ENCODE results near the gene PRSS35. TPM values are rescaled to one million over a fixed set of nuclear protein-coding genes. Genes with fewer than 3 reads are reported as not detected.
"Not testable (repeated sequence)": the region's sequence is repeated elsewhere in the genome, so short reads cannot be mapped to it uniquely, and the experiment has no call there.

The PRSS35 gene
- total and polyA plus RNA-seq, 8 donors = 0.08 to 6.4 (median 0.22) TPM; not detected in 4

DNA sequence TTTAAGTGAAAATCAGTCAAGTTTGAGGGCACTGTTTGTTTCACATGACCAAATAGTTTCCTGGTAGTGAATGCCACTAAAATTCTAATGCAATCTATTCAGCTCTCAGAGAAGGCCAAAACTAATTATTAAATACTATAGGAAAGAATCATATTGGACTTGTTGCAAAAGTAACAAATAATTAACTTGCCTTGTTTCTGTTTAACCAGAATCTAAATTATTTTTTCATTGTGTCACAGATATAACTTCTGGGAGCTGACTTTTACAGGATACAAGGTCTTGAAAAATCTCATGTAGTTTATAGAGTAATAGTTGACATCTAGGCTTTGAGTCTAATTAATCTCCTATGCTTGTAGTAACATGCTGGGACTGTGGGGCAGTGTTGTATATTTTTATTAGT lies 44.5 kb downstream of the PRSS35 start:
- Histone ChIP-seq H3K27ac (no peak overlapping the region), H3K36me3 (no peaks in the 10 kb centered on the region), H3K4me3 (no peak overlapping the region), H3K27me3 (no peaks in the 10 kb centered on the region), H3K4me1 (no peaks in the 10 kb centered on the region), H3K9me3 (peaks cover 0 to 4% (median 0%) of the 10 kb centered on the region in 4 donors)
- TF ChIP-seq EP300 (IDR thresholded peaks at IDR 0.05) (no peak), POLR2AphosphoS5 (IDR thresholded peaks at IDR 0.05) (no peak), CTCF (IDR thresholded peaks at IDR 0.05) (no peak), POLR2A (IDR thresholded peaks at IDR 0.05) (no peak)
- no peak for DNase-seq
- intact Hi-C loops (cut with DNase I; ENCODE audit: low total_unique reads) = no loop called here

DNA sequence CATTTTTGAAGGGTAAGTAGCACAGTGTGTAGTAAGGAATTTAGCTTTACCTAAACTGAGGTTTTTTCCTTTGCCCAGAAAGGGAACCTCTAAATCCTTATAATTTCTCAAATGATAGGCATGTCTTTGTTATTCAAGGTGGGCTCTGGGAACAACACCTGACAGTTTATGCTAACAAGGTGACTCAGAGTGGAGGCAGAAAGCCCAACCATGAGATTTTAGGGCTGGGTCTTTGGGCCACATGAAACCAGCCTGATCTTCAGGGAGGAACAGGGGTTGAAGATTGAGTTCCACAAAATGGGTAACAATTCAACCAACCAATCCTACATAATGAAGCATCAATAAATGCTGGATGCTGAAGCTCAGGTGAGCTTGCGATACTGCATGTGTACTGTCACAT lies 46.6 kb downstream of the PRSS35 start:
- Histone ChIP-seq H3K36me3 (peaks cover 0 to 4% (median 0%) of the 10 kb centered on the region in 4 donors), H3K4me3 (no peak overlapping the region), H3K4me1 (no peaks in the 10 kb centered on the region), H3K27me3 (no peaks in the 10 kb centered on the region), H3K27ac (no peak overlapping the region), H3K9me3 (peaks cover 0 to 4% (median 0%) of the 10 kb centered on the region in 4 donors)
- intact Hi-C loops (cut with DNase I; ENCODE audit: low total_unique reads) = no loop called here
- TF ChIP-seq POLR2AphosphoS5 (IDR thresholded peaks at IDR 0.05) (no peak), EP300 (IDR thresholded peaks at IDR 0.05) (no peak), POLR2A (IDR thresholded peaks at IDR 0.05) (no peak), CTCF (IDR thresholded peaks at IDR 0.05) (no peak)
- 94 to 100% (median 100%) methylated on average over 1 of the region's 1 CpG for WGBS, 5 donors
- DNase-seq = no peak

GRCh38 chr6:83571663-83572185 lies 59.4 kb downstream of the PRSS35 start:
- WGBS, 5 donors = 77 to 91% (median 82%) methylated on average over 4 of the region's 4 CpGs
- H3K36me3 ChIP-seq; DNase-seq; H3K27me3 ChIP-seq; H3K9me3 ChIP-seq; H3K4me3 ChIP-seq; H3K4me1 ChIP-seq; H3K27ac ChIP-seq; intact Hi-C loops (cut with DNase I; ENCODE audit: low total_unique reads): not testable (repeated sequence)

DNA sequence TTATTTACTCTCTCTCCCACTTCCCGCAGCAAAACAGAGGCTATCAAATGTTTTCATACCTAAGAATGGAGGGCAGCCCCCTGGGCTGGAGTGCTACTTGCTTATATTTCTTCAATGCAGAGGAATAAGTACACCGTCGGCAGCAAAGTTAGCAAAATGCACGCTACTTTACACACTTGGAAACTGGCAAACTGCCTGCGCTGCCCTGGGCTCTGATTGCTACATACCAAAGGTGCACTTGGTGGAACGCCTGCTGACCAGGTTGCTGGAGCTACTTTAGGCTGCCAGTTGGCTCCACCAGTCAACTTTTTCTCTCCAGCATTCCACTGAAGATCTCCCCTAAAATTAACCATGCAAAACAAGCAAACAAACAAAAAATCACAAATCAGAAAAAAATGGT lies 62.4 kb downstream of the PRSS35 start:
- TF ChIP-seq POLR2A (IDR thresholded peaks at IDR 0.05) = no peak
- intact Hi-C loops (cut with DNase I; ENCODE audit: low total_unique reads) = no loop called here
- Histone ChIP-seq H3K27me3 (no peaks in the 10 kb centered on the region), H3K4me1 (no peaks in the 10 kb centered on the region), H3K4me3 (no peak overlapping the region), H3K27ac (no peak overlapping the region), H3K36me3 (no peaks in the 10 kb centered on the region), H3K9me3 (peaks cover 0 to 8% (median 0%) of the 10 kb centered on the region in 4 donors)
- no peak for DNase-seq
- WGBS, 5 donors = 60 to 78% (median 72%) methylated on average over 6 of the region's 6 CpGs

Other genes starting within 250 kb of the PRSS35 start
- 10 to 100 TPM in 4 of 5 donors, 1 to 10 TPM in 1; 5.2 to 31.7 (median 13.4) TPM for gene ME1, start 81.5 kb upstream of the PRSS35 start, total RNA-seq
- gene ME1, start 81.5 kb upstream of the PRSS35 start, polyA plus RNA-seq = 10 to 100 TPM in 1 of 3 donors, 1 to 10 TPM in 2; 5.2 to 28.1 (median 6.2) TPM
- 1 to 10 TPM in 1 of 5 donors, not detected in 4; 3.5 TPM for gene SNAP91, start 196.6 kb downstream of the PRSS35 start, total RNA-seq
- gene SNAP91, start 196.6 kb downstream of the PRSS35 start, polyA plus RNA-seq = under 1 TPM; 0.12 to 0.68 (median 0.15) TPM